CD4-positive, alpha-beta T cell (primary cell): ENCODE measurements around the gene FOXP4. TPM values are rescaled to one million over a fixed set of nuclear protein-coding genes. Genes with fewer than 3 reads are reported as not detected.

Experiments used
- ATAC-seq: fragments of 200-7000 bp; cut with Tn5 transposase; one replicate; pipeline ENCODE4 v1.10.0; 2022; ENCODE audit warnings: mild to moderate bottlenecking; ENCODE audit not compliant: poor library complexity
- CTCF ChIA-PET: fragments of 350-600 bp; sonication (Branson Sonifier 250); formaldehyde crosslinking; loops from one replicate; lab custom pipeline; 2021; ENCODE audit warnings: antibody characterized with exemption, inconsistent platforms; lab: Charles Lee
- POLR2A ChIA-PET: fragments of 350-600 bp; sonication (Branson Sonifier 250); formaldehyde crosslinking; loops from one replicate; lab custom pipeline; 2021; ENCODE audit warnings: antibody characterized with exemption, inconsistent platforms; lab: Charles Lee
- DNase-seq, 14 experiments: peaks; one replicate each; pipeline ENCODE4 v3.0.0-alpha.2; 2013 to 2020; ENCODE audit warnings: mixed read lengths in 2 of 14
- H3K27ac ChIP-seq, 2 donors: one replicate each; pipeline versions ENCODE4 v1.5.1 to v1.7.0; 2013; ENCODE audit warnings: low read length in 2 of 2, low read depth in 1 of 2, mild to moderate bottlenecking in 1 of 2
- H3K27me3 ChIP-seq, 2 experiments: 1 replicate in 1 of 2; 2 replicates in 1 of 2; pipeline versions ENCODE4 v1.6.1 to v1.7.0; 2013; ENCODE audit warnings: low read length in 2 of 2, control low read depth in 1 of 2, mild to moderate bottlenecking in 1 of 2, moderate library complexity in 1 of 2; ENCODE audit not compliant: insufficient read depth in 2 of 2, control insufficient read depth in 1 of 2
- H3K36me3 ChIP-seq: one replicate; pipeline ENCODE4 v1.6.1; 2013; ENCODE audit warnings: low read length, control low read depth; ENCODE audit not compliant: insufficient read depth
- H3K4me1 ChIP-seq: one replicate; pipeline ENCODE4 v1.6.1; 2013; ENCODE audit warnings: low read length, control low read depth; ENCODE audit not compliant: insufficient read depth
- H3K4me3 ChIP-seq: one replicate; pipeline ENCODE4 v1.5.1; 2013; ENCODE audit warnings: mild to moderate bottlenecking, low read length, moderate library complexity
- H3K9me3 ChIP-seq, 2 experiments: 1 replicate in 1 of 2; 2 replicates in 1 of 2; pipeline versions ENCODE4 v1.6.1 to v1.7.0; 2013; ENCODE audit warnings: low read length in 2 of 2, mild to moderate bottlenecking in 2 of 2, control low read depth in 1 of 2, moderate library complexity in 1 of 2; ENCODE audit not compliant: control insufficient read depth in 1 of 2, insufficient read depth in 1 of 2
- H3K27ac Mint-ChIP-seq: one replicate; pipeline ENCODE4 v1.8.0; 2020; ENCODE audit warnings: mixed read lengths
- H3K27me3 Mint-ChIP-seq: one replicate; pipeline ENCODE4 v1.8.0; 2021; ENCODE audit warnings: mixed read lengths
- H3K36me3 Mint-ChIP-seq: one replicate; pipeline ENCODE4 v1.8.0; 2021; ENCODE audit warnings: low read depth, mixed read lengths
- H3K4me1 Mint-ChIP-seq: one replicate; pipeline ENCODE4 v1.8.0; 2021; ENCODE audit warnings: low read depth, mixed read lengths
- H3K4me3 Mint-ChIP-seq: one replicate; pipeline ENCODE4 v1.8.0; 2020; ENCODE audit warnings: mild to moderate bottlenecking, mixed read lengths
- H3K9me3 Mint-ChIP-seq: one replicate; pipeline ENCODE4 v1.8.0; 2020; ENCODE audit warnings: mixed read lengths
- CTCF ChIP-seq: fragments of 200-600 bp; IDR thresholded peaks from one replicate; pipeline ENCODE4 v1.8.0; 2022; ENCODE audit warnings: antibody characterized with exemption, mild to moderate bottlenecking
- intact Hi-C, 2 experiments: fragments of 100-400 bp; cut with DNase I in 1 of 2; cut with micrococcal nuclease in 1 of 2; formaldehyde crosslinking; loops; one replicate each; pipeline versions ENCODE4 v1.15.1 to v1.9.0; 2023 to 2025; cut with DNase I, micrococcal nuclease
- total RNA-seq, 174 experiments: library from RNA in 2 of 174; stranded (reverse) in 2 of 174; gene quantifications; one replicate each; pipeline ENCODE4 v1.2.3 and lab custom pipeline; 2021 to 2026

FOXP4 gene
- total RNA-seq, 2 experiments from 2014 or later = 3.7 to 3.9 TPM

- no peak for TF ChIP-seq CTCF
- H3K4me1 ChIP-seq = peaks cover 31% of the 10 kb centered on the region
- CTCF ChIA-PET = interaction anchor here (0.8 kb wide), 1 partner anchor 29 kb away, joined by 4 read pairs; no protein-coding TSS in a partner anchor
- no peak overlapping the region for H3K27ac ChIP-seq
- Mint-ChIP-seq H3K4me3 (peak overlapping the region; percentile 85), H3K9me3 (no peaks in the 10 kb centered on the region), H3K36me3 (no peaks in the 10 kb centered on the region), H3K27ac (peak overlapping the region; percentile 64), H3K4me1 (peaks cover 32% of the 10 kb centered on the region), H3K27me3 (peaks cover 17% of the 10 kb centered on the region)
- H3K36me3 ChIP-seq = no peaks in the 10 kb centered on the region
- DNase-seq = peak in 12 of 14 experiments; percentile 17 to 73 (median 30)
- POLR2A ChIA-PET = interaction anchor here (0.7 to 1.4 kb wide), 2 partner anchors 8 to 15 kb away, joined by 3 to 4 read pairs; partner anchors contain the start of gene FOXP4
- intact Hi-C loops = no loop called here
- peak overlapping the region; percentile 50 for H3K4me3 ChIP-seq
- peak; percentile 78 for ATAC-seq
- H3K9me3 ChIP-seq = no peaks in the 10 kb centered on the region
- H3K27me3 ChIP-seq = peaks cover 0 to 2% of the 10 kb centered on the region in 2 experiments
These were observed 14.3 kb upstream of the FOXP4 start for GRCh38 chr6:41531591-41532582.

GRCh38 chr6:41535766-41536165, 10.4 kb upstream of the FOXP4 start:
- Mint-ChIP-seq H3K27ac (no peak overlapping the region), H3K9me3 (no peaks in the 10 kb centered on the region), H3K27me3 (peaks cover 31% of the 10 kb centered on the region), H3K4me3 (no peak overlapping the region), H3K4me1 (peaks cover 37% of the 10 kb centered on the region), H3K36me3 (no peaks in the 10 kb centered on the region)
- peaks cover 29% of the 10 kb centered on the region for H3K4me1 ChIP-seq
- CTCF ChIA-PET = no interaction called here
- TF ChIP-seq CTCF = no peak
- intact Hi-C loops = no loop called here
- ATAC-seq (no peak), DNase-seq (no peak)
- H3K9me3 ChIP-seq = no peaks in the 10 kb centered on the region
- POLR2A ChIA-PET = no interaction called here
- H3K27ac ChIP-seq = no peak overlapping the region
- no peaks in the 10 kb centered on the region for H3K36me3 ChIP-seq
- H3K4me3 ChIP-seq = no peak overlapping the region
- peaks cover 0 to 2% of the 10 kb centered on the region in 2 experiments for H3K27me3 ChIP-seq

- H3K27ac Mint-ChIP-seq = no peak overlapping the region
- no peak for TF ChIP-seq CTCF
- H3K4me1 Mint-ChIP-seq = peaks cover 26% of the 10 kb centered on the region
- intact Hi-C loops = no loop called here
- peaks cover 28% of the 10 kb centered on the region for H3K27me3 Mint-ChIP-seq
- no peaks in the 10 kb centered on the region for H3K36me3 ChIP-seq
- CTCF ChIA-PET = no interaction called here
- no peaks in the 10 kb centered on the region for H3K36me3 Mint-ChIP-seq
- no peaks in the 10 kb centered on the region for H3K9me3 Mint-ChIP-seq
- peak in 2 of 14 experiments; percentile 51 to 59 for DNase-seq
- no peak for ATAC-seq
- H3K27me3 ChIP-seq = peaks cover 0 to 2% of the 10 kb centered on the region in 2 experiments
- H3K4me3 Mint-ChIP-seq = no peak overlapping the region
- H3K4me1 ChIP-seq = peaks cover 16% of the 10 kb centered on the region
- no peak overlapping the region for H3K27ac ChIP-seq
- no peak overlapping the region for H3K4me3 ChIP-seq
- POLR2A ChIA-PET = no interaction called here
- H3K9me3 ChIP-seq = no peaks in the 10 kb centered on the region
These were observed 9.1 kb upstream of the FOXP4 start for GRCh38 chr6:41536795-41537758.
